ENCODE measurements around the gene GPR107. TPM values are rescaled to one million over a fixed set of nuclear protein-coding genes. Genes with fewer than 3 reads are reported as not detected.
"Not testable (repeated sequence)": the region's sequence is repeated elsewhere in the genome, so short reads cannot be mapped to it uniquely, and the experiment has no call there.

GPR107 gene
- total RNA-seq, 1 experiment from 2014 or later = 11.6 TPM

DNA sequence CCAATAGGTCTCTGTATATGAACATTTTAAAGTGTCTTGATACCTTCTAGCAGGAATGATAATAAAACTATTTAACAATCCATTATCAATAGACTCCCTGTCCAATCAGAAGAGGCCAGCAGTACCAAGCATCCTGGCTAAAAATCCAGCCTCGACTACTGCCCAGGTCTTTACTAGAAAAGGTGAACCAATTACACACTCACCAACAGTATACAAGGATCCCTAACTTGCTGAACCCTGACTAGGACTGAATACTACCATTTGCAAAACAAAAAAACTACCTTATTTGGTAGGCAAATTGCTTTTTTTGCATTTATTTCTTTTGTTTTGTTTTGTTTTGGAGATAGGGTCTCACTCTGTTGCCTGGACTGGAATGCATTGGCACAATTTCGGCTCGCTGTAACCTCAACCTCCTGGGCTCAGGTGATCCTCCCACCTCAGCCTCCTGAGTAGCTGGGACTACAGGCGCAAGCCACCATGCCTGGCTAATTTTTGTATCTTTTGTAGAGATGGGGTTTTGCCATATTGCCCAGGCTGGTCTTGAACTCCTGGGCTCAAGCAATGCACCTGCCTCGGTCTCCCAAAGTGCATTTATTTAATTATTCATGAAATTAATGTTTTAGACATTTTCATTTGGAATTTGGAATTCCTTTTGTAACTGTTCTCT, 38.2 kb upstream of the GPR107 start:
- H3K4me1 ChIP-seq (ENCODE audit: low read length) = peaks cover 24% of the 10 kb centered on the region
- H2AFZ ChIP-seq (ENCODE audit: low read length) = no peak overlapping the region
- no peak for DNase-seq
- no peaks in the 10 kb centered on the region; the same call in 1 of the 2 replicates for H3K9me3 ChIP-seq (ENCODE audit: low read length)
- no peak overlapping the region for H3K4me3 ChIP-seq (ENCODE audit: low read length)
- H3K27me3 ChIP-seq (ENCODE audit: low read length) = no peaks in the 10 kb centered on the region
- H3K27ac ChIP-seq (ENCODE audit: low read length) = no peak overlapping the region
- peaks cover 31% of the 10 kb centered on the region for H3K36me3 ChIP-seq (ENCODE audit: insufficient read depth, low read length)
- H4K20me1 ChIP-seq (ENCODE audit: insufficient read depth, low read depth, low read length) = 0 out of 2 replicates have a peak, but pooled peaks cover 4% of the 10 kb centered on the region
- no peak overlapping the region for H3K9ac ChIP-seq (ENCODE audit: low read length)
- no peak overlapping the region for H3K4me2 ChIP-seq (ENCODE audit: low read depth, low read length, poor library complexity, severe bottlenecking)
- H3K79me2 ChIP-seq (ENCODE audit: low read length) = peaks cover 99% of the 10 kb centered on the region
- no peaks in the 10 kb centered on the region for H3K9me2 ChIP-seq (replicated peaks; ENCODE audit: insufficient read depth, low read length)

DNA sequence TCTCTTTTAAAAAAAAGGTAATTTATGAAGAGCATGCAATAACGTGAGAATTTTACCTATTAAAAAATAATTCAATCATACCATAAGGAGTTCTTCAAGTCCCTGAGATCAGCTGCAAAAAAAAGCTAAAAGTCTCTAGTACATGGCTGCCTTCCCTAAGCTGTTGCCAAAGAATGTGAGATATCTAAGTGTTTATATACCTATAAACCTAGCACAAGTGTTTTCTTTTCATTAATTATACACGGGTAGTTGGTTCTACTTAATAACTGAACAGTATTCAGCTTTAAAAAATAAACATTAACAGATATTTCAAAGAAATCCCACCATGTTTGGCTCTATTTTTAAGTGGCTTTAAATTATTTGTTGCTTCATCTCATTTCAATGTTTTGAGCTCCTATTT, 36.6 kb upstream of the GPR107 start:
- Histone ChIP-seq H3K27ac (ENCODE audit: low read length) (no peak overlapping the region), H3K9me3 (ENCODE audit: low read length) (no peaks in the 10 kb centered on the region; the same call in 1 of the 2 replicates), H3K4me2 (ENCODE audit: low read depth, low read length, poor library complexity, severe bottlenecking) (no peak overlapping the region), H2AFZ (ENCODE audit: low read length) (no peak overlapping the region), H3K4me3 (ENCODE audit: low read length) (no peak overlapping the region), H3K9me2 (replicated peaks; ENCODE audit: insufficient read depth, low read length) (no peaks in the 10 kb centered on the region), H3K79me2 (ENCODE audit: low read length) (peaks cover 100% of the 10 kb centered on the region), H4K20me1 (ENCODE audit: insufficient read depth, low read depth, low read length) (0 out of 2 replicates have a peak, but pooled peaks cover 4% of the 10 kb centered on the region), H3K36me3 (ENCODE audit: insufficient read depth, low read length) (peaks cover 35% of the 10 kb centered on the region), H3K9ac (ENCODE audit: low read length) (no peak overlapping the region), H3K4me1 (ENCODE audit: low read length) (peaks cover 11% of the 10 kb centered on the region; the same call in 1 of the 2 replicates), H3K27me3 (ENCODE audit: low read length) (no peaks in the 10 kb centered on the region)
- DNase-seq = no peak

DNA sequence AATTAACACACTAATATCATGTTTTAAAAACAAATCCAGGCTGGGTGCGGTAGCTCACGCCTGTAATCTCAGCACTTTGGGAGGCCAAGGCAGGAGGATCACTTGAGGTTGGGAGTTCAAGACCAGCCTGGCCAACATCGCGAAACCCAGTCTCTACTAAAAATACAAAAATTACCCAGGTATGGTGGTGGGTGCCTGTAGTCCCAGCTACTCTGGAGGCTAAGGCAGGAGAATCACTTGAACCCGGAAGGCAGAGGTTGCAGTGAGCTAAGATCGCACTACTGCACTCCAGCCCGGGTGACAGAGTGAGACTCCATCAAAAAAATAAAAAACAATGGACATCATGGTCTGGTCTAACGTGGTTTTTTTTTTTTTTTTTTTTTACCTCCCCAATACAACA, 36.2 kb upstream of the GPR107 start:
- DNase-seq; H3K9me3 ChIP-seq (ENCODE audit: low read length); H3K27ac ChIP-seq (ENCODE audit: low read length); H3K4me1 ChIP-seq (ENCODE audit: low read length); H2AFZ ChIP-seq (ENCODE audit: low read length); H3K27me3 ChIP-seq (ENCODE audit: low read length); H3K4me3 ChIP-seq (ENCODE audit: low read length); H3K4me2 ChIP-seq (ENCODE audit: low read depth, low read length, poor library complexity, severe bottlenecking); H3K9me2 ChIP-seq (replicated peaks; ENCODE audit: insufficient read depth, low read length); H4K20me1 ChIP-seq (ENCODE audit: insufficient read depth, low read depth, low read length); H3K9ac ChIP-seq (ENCODE audit: low read length): not testable (repeated sequence)
- peaks cover 35% of the 10 kb centered on the region for H3K36me3 ChIP-seq (ENCODE audit: insufficient read depth, low read length)
- H3K79me2 ChIP-seq (ENCODE audit: low read length) = peaks cover 100% of the 10 kb centered on the region

DNA sequence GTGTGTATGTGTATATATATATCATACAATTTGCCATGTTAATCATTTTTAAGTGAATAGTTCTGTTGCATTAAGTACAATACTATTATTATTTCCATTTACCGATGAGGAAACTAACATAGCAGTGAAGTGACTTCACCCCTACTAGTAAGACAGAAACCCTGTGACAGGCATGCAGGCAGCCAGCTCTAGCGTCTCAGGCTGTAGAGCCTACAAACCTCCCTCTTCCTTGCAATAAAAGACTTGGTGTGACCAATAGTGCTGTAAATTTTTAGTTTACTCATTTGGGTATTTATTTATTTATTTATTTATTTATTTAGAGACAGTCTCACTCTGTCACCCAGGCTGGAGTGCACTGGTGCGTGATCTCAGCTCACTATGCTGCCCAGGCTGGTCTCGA, 35.4 kb upstream of the GPR107 start:
- Histone ChIP-seq H3K79me2 (ENCODE audit: low read length) (peaks cover 100% of the 10 kb centered on the region), H3K9me3 (ENCODE audit: low read length) (no peaks in the 10 kb centered on the region; the same call in 1 of the 2 replicates), H3K27ac (ENCODE audit: low read length) (no peak overlapping the region), H3K9me2 (replicated peaks; ENCODE audit: insufficient read depth, low read length) (no peaks in the 10 kb centered on the region), H4K20me1 (ENCODE audit: insufficient read depth, low read depth, low read length) (0 out of 2 replicates have a peak, but pooled peaks cover 4% of the 10 kb centered on the region), H3K4me1 (ENCODE audit: low read length) (peaks cover 10% of the 10 kb centered on the region), H3K9ac (ENCODE audit: low read length) (no peak overlapping the region), H3K36me3 (ENCODE audit: insufficient read depth, low read length) (peaks cover 35% of the 10 kb centered on the region), H2AFZ (ENCODE audit: low read length) (no peak overlapping the region), H3K4me2 (ENCODE audit: low read depth, low read length, poor library complexity, severe bottlenecking) (no peak overlapping the region), H3K4me3 (ENCODE audit: low read length) (no peak overlapping the region), H3K27me3 (ENCODE audit: low read length) (no peaks in the 10 kb centered on the region)
- no peak for DNase-seq

DNA sequence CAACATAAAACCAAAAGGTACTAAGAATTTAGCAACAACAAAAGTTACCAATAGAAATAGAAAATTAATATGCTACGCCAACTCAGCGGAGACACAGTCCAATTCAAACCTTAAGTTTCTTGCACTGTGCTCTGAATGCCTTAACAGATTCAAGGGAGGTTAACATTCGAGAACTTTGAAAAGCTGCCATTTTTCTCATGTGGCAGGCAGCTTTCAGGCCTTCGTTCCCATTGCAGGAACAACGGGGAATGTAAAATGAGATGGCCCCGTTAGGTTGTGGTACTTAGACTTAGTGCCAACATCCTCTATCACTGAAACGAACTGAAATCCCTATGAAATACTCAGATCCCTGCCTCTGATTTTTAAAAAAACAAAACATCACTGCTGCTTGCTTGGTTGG, 33.1 kb upstream of the GPR107 start:
- 0 out of 2 replicates have a peak, but pooled peaks cover 5% of the 10 kb centered on the region for H4K20me1 ChIP-seq (ENCODE audit: insufficient read depth, low read depth, low read length)
- no peak overlapping the region for H3K4me3 ChIP-seq (ENCODE audit: low read length)
- H3K4me2 ChIP-seq (ENCODE audit: low read depth, low read length, poor library complexity, severe bottlenecking) = no peak overlapping the region
- H2AFZ ChIP-seq (ENCODE audit: low read length) = no peak overlapping the region
- peaks cover 9% of the 10 kb centered on the region for H3K4me1 ChIP-seq (ENCODE audit: low read length)
- H3K36me3 ChIP-seq (ENCODE audit: insufficient read depth, low read length) = peaks cover 35% of the 10 kb centered on the region
- H3K9me2 ChIP-seq (replicated peaks; ENCODE audit: insufficient read depth, low read length) = no peaks in the 10 kb centered on the region
- no peak overlapping the region for H3K9ac ChIP-seq (ENCODE audit: low read length)
- peaks cover 100% of the 10 kb centered on the region for H3K79me2 ChIP-seq (ENCODE audit: low read length)
- no peaks in the 10 kb centered on the region; the same call in 1 of the 2 replicates for H3K9me3 ChIP-seq (ENCODE audit: low read length)
- DNase-seq = no peak
- no peaks in the 10 kb centered on the region for H3K27me3 ChIP-seq (ENCODE audit: low read length)
- no peak overlapping the region for H3K27ac ChIP-seq (ENCODE audit: low read length)

DNA sequence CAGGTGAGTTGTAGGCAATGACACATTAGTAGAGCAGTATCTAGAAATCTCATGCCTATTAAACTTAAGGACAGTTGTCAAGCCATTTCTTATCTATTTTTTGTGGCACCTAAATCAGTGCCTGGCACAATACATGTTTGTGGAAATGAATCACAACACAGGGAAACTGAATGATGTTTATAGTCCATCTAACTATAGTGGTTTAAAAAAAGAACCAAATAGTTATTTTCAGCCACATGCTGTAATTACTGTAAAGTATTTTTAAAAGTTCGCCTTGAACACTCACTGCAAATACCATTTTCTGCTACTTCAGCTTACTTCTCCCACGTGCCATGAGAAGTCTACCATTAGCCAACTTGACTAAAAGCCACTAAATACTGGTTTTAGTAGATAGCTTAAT, 32.6 kb upstream of the GPR107 start:
- Histone ChIP-seq H3K4me3 (ENCODE audit: low read length) (no peak overlapping the region), H3K9ac (ENCODE audit: low read length) (no peak overlapping the region), H3K9me3 (ENCODE audit: low read length) (no peaks in the 10 kb centered on the region; the same call in 1 of the 2 replicates), H3K4me1 (ENCODE audit: low read length) (peaks cover 9% of the 10 kb centered on the region), H4K20me1 (ENCODE audit: insufficient read depth, low read depth, low read length) (0 out of 2 replicates have a peak, but pooled peaks cover 4% of the 10 kb centered on the region), H2AFZ (ENCODE audit: low read length) (no peak overlapping the region), H3K27ac (ENCODE audit: low read length) (no peak overlapping the region), H3K4me2 (ENCODE audit: low read depth, low read length, poor library complexity, severe bottlenecking) (no peak overlapping the region), H3K27me3 (ENCODE audit: low read length) (no peaks in the 10 kb centered on the region), H3K79me2 (ENCODE audit: low read length) (peaks cover 100% of the 10 kb centered on the region), H3K36me3 (ENCODE audit: insufficient read depth, low read length) (peaks cover 33% of the 10 kb centered on the region), H3K9me2 (replicated peaks; ENCODE audit: insufficient read depth, low read length) (no peaks in the 10 kb centered on the region)
- no peak for DNase-seq

DNA sequence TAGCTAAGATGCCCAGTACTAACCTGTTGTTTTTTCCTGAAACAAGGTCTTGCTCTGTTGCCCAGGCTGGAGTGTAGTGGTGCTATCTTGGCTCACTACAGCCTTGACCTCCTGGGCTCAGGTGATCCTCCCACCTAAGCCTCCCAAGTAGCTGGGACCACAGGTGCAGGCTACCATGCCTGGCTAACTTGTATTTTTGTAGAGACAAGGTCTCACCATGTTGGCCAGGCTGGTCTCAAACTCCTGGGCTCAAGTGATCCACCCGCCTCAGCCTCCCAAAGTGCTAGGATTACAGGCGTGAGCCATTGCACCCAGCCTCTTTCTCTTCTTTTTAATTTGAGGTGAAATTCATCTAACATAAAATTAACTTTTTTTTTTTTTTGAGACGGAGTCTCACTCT, 31.9 kb upstream of the GPR107 start:
- not testable (repeated sequence) for H4K20me1 ChIP-seq (ENCODE audit: insufficient read depth, low read depth, low read length); DNase-seq; H3K9me3 ChIP-seq (ENCODE audit: low read length); H2AFZ ChIP-seq (ENCODE audit: low read length); H3K27ac ChIP-seq (ENCODE audit: low read length); H3K27me3 ChIP-seq (ENCODE audit: low read length); H3K4me2 ChIP-seq (ENCODE audit: low read depth, low read length, poor library complexity, severe bottlenecking); H3K9ac ChIP-seq (ENCODE audit: low read length); H3K4me3 ChIP-seq (ENCODE audit: low read length); H3K9me2 ChIP-seq (replicated peaks; ENCODE audit: insufficient read depth, low read length)
- Histone ChIP-seq H3K36me3 (ENCODE audit: insufficient read depth, low read length) (peaks cover 27% of the 10 kb centered on the region), H3K4me1 (ENCODE audit: low read length) (peaks cover 14% of the 10 kb centered on the region), H3K79me2 (ENCODE audit: low read length) (peaks cover 100% of the 10 kb centered on the region)

DNA sequence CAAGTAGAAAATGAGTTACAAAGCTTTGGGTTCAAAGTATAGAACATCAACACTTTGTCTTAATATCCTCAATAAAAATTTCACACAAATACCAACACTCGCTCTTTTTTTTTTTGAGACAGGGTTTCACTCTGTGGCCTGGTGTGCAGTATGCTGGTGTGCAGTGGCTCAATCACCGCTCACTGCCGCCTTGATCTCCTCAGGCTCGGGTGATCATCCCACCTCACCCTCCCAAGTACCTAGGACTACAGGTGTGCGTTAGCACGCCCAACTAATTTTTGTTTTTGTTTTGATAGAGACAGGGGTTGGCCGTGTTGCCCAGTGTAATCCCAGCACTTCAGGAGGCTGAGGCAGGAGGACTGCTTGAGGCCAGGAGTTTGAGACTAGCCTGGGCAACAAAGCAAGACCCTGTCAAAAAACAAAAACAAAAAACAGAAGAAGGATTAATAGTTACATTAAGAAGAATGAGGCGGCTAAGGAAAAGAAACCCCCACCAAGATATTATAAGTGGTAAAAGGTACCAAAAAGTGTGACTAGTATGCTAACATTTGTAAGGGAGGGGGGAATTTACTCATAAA, 31.1 kb upstream of the GPR107 start:
- no peak for DNase-seq

More for the DNA sequence above, 31.1 kb upstream of the GPR107 start:
- H4K20me1 ChIP-seq (ENCODE audit: insufficient read depth, low read depth, low read length) = peaks cover 8% of the 10 kb centered on the region; the same call in 1 of the 2 replicates
- 0 out of 2 replicates have a peak overlapping the region, but pooled peaks have one; percentile 30 for H3K27ac ChIP-seq (ENCODE audit: low read length)
- H3K4me2 ChIP-seq (ENCODE audit: low read depth, low read length, poor library complexity, severe bottlenecking) = no peak overlapping the region
- no peak overlapping the region for H3K4me3 ChIP-seq (ENCODE audit: low read length)
- H2AFZ ChIP-seq (ENCODE audit: low read length) = no peak overlapping the region
- H3K79me2 ChIP-seq (ENCODE audit: low read length) = peaks cover 100% of the 10 kb centered on the region
- no peaks in the 10 kb centered on the region for H3K9me3 ChIP-seq (ENCODE audit: low read length)
- H3K4me1 ChIP-seq (ENCODE audit: low read length) = peaks cover 22% of the 10 kb centered on the region
- H3K36me3 ChIP-seq (ENCODE audit: insufficient read depth, low read length) = peaks cover 23% of the 10 kb centered on the region
- no peaks in the 10 kb centered on the region for H3K9me2 ChIP-seq (replicated peaks; ENCODE audit: insufficient read depth, low read length)
- H3K9ac ChIP-seq (ENCODE audit: low read length) = no peak overlapping the region
- H3K27me3 ChIP-seq (ENCODE audit: low read length) = no peaks in the 10 kb centered on the region
